Endometrial microvascular endothelial cells (primary cell): Measurements from ENCODE around the gene MYO16. TPM values are rescaled to one million over a fixed set of nuclear protein-coding genes. Genes with fewer than 3 reads are reported as not detected.
"Not testable (repeated sequence)": the region's sequence is repeated elsewhere in the genome, so short reads cannot be mapped to it uniquely, and the experiment has no call there.

Source experiments
- in situ Hi-C: cut with HindIII; loops from 2 replicates; pipeline ENCODE4 v1.10.0; 2017; ENCODE audit warnings: low sequenced_read_pairs, low pct_unique_long_range_greater_than_20kb; ENCODE audit errors: inconsistent ontology term
- total RNA-seq: library from RNA; depleted of rRNA; stranded (reverse); fragments of >200 nt; gene quantifications from one replicate; pipeline ENCODE4 v1.2.3, GENCODE V29; 2015; ENCODE audit errors: inconsistent ontology term

The MYO16 gene
- total RNA-seq, 1 donor from 2014 or later, result not detected

DNA sequence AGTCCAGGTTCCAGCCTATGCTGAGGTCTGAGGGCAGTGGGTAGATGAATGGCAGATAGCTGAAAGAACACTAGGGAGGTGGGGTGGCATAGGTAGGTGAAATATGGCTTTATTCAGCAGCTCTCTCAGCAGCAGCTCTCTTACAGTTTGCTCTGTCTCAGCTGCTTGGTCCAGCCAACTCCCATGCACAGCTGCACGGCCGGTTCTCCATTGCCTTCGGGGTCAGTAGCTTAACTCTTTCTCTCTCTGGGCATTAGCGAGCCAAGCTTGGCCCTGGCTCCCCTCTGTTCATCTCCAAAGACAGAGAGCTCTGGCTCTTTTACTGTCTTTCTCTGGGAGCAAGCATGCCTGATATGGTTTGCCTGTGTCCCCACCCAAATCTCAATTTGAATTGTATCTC lies 151.9 kb downstream of the MYO16 start:
- in situ Hi-C loops, result no loop called here

GRCh38 chr13:108782480-108782879 lies 153.1 kb downstream of the MYO16 start:
- in situ Hi-C loops, result not testable (repeated sequence)

- in situ Hi-C loops, result no loop called here
Measured at GRCh38 chr13:108785844-108786243, 156.4 kb downstream of the MYO16 start.

GRCh38 chr13:108786456-108787200 lies 157.2 kb downstream of the MYO16 start:
- in situ Hi-C loops, result no loop called here

GRCh38 chr13:108787700-108788414 lies 158.4 kb downstream of the MYO16 start:
- in situ Hi-C loops, result no loop called here

GRCh38 chr13:108789476-108789875 lies 160.1 kb downstream of the MYO16 start:
- in situ Hi-C loops, result no loop called here

GRCh38 chr13:108795841-108796240 lies 166.4 kb downstream of the MYO16 start:
- in situ Hi-C loops, result no loop called here

GRCh38 chr13:108797354-108797753 lies 167.9 kb downstream of the MYO16 start:
- in situ Hi-C loops, result no loop called here

DNA sequence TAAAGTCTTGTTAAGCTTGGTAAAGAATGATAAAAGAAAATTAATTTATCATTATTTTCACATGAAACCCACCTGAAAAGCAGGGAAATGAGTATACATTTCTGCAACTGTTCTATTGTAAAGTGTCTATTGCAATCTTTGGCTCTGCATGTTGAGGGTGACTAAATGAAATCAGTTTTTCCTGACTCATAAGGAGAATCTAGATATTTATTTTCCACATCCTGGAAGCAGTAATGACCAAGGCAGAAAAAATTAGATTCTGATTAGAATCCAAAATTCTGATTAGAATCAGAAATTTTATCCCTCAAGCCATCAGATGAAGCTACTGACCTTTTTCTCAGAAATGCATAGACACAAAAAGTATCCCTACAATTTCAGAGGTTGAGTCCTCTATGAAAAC lies 178.4 kb downstream of the MYO16 start:
- in situ Hi-C loops, result no loop called here

DNA sequence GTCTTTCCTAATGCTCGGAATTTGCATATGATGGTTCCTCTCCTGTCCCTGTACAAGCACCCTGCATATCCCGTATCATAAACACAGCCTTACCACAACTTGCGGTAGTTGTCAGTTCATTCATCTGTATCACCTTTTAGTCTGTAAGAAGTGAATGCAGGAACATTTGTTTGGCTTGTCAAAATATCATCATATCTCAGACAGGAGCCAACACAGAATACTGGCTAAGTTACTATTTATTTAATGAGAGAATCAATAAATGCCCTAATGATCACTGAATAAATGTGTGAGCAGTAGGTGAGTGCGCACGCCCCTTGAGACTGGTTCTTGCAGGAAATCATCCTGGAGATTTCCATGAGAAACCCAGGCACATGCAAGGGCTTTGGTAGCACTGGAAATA lies 182.8 kb downstream of the MYO16 start:
- in situ Hi-C loops, result no loop called here

DNA sequence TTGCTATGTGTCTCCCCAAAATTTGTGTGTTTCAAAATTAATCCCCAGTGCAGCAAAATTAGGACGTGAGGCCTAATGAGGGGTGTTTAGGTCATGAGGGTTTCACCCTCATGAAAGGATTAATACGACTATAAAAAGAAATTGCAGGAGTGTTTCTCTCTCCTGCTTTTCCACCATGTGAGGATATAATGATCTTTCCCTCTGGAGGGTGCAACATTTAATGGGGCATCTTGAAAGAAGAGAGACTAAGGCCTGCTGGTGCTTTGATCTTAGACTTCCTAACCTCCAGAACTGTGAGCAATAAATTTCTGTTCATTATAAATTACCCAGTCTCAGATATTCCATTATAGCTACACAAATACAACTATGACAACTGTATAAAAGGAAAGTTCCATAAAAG lies 183.2 kb downstream of the MYO16 start:
- in situ Hi-C loops, result no loop called here

DNA sequence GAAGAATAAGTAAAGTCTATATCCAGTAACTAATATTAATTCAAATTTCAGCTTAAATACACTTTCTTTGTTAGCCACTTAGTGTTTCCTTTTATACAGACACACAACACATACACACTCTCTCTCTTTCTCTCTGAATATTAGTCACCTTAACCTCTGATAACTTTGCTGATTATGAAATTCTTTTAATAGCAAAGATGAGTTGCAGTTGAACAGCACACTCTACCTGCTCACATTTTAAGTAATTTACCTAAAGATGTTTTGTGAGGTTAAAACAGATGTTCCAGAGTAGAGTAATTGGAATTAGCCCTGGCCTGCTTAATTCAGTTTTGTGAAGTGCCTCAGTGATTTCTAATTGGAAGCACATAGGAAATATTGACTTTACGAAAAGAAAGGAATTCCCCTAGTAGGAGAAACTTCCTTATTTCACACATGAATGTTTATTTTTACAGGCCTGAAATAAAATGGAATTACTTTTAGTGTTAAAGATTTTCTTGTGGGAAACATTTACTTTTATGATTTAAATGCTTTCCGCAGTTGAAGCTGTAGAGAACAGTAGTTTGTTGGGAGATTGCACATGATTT lies 184.3 kb downstream of the MYO16 start:
- in situ Hi-C loops, result no loop called here

DNA sequence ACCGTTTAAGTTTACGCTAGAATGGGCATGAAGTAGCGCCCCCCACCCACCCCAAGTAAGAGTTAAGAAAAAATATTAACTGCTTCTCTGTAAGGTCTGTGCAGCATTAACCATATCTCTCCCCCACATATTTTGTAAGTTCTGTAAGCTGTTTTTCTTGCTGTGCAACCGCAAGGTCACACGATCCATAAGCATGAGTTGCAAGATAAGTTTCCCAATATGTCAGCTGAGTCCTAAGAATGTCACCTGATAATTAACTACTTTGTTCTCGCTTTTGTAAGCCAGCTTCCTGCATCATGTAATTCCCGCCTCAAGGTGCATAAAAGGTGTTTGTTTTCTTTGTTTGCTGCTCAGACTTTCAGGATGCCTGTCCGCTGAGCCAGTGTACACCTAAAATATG lies 187.0 kb downstream of the MYO16 start:
- in situ Hi-C loops, result no loop called here

DNA sequence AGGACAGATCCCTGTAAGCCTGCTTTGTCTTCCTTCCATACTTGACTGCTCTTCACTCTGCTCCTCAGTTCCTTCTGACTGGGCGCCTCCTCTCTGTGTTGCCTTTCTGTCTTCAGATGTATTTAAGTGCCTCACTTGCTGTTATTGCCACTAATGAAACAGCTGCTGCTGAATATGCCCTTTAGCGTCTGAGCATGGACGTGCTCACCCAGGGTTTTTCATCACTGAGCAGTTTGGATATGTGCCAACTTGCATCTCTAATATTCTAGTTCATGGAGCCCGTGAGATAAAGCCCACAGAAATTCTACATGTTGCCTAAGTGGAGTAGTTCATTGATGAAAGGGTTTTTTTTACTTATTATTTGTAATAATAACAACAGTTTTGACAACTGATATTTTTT lies 198.2 kb downstream of the MYO16 start:
- in situ Hi-C loops, result no loop called here

GRCh38 chr13:108828086-108828815 lies 198.8 kb downstream of the MYO16 start:
- in situ Hi-C loops, result no loop called here

DNA sequence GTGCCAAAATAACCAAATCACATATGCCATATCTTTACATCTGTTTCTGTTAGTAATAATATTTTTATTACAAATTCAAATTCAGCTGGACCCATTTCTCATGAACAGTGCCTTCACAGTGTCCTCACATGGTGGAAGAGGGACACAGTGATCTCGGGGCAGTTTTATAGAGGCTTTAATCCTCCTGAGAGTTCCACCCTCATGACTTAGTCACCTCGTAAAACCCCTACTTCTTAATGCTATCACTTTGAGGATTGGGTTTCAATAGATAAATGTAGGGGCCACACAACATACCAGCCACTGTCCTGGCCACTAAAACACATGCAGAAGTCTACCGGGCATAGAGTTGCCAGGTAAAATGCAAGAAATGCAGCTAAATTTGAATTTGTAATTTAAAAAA lies 201.5 kb downstream of the MYO16 start:
- in situ Hi-C loops, result no loop called here

GRCh38 chr13:108833531-108833930 lies 204.1 kb downstream of the MYO16 start:
- in situ Hi-C loops, result no loop called here

GRCh38 chr13:108834193-108834592 lies 204.8 kb downstream of the MYO16 start:
- in situ Hi-C loops, result no loop called here

GRCh38 chr13:108835083-108835482 lies 205.7 kb downstream of the MYO16 start:
- in situ Hi-C loops, result no loop called here

- in situ Hi-C loops, result no loop called here
Measured at GRCh38 chr13:108850691-108851090, 221.3 kb downstream of the MYO16 start.
